ENCODE data around the gene GPC5.

GPC5 gene

GRCh38 chr13:91722267-91722884 is 324.0 kb downstream of the GPC5 start:
- DNase-seq = no peak

- no peak for DNase-seq
These were observed 326.2 kb downstream of the GPC5 start for GRCh38 chr13:91724591-91724990.

GRCh38 chr13:91725646-91726045 is 327.2 kb downstream of the GPC5 start:
- no peak for DNase-seq

- DNase-seq = no peak
These were observed 328.2 kb downstream of the GPC5 start for GRCh38 chr13:91726671-91727070.

- no peak for DNase-seq
These were observed 331.4 kb downstream of the GPC5 start for GRCh38 chr13:91729859-91730258.

GRCh38 chr13:91739751-91740150 is 341.3 kb downstream of the GPC5 start:
- no peak for DNase-seq

- no peak for DNase-seq
These were observed 342.3 kb downstream of the GPC5 start for GRCh38 chr13:91740756-91741155.

GRCh38 chr13:91741925-91742324 is 343.5 kb downstream of the GPC5 start:
- DNase-seq = no peak

GRCh38 chr13:91744284-91744683 is 345.9 kb downstream of the GPC5 start:
- no peak for DNase-seq

GRCh38 chr13:91745967-91746366 is 347.5 kb downstream of the GPC5 start:
- DNase-seq = no peak

- no peak for DNase-seq
These were observed 348.8 kb downstream of the GPC5 start for GRCh38 chr13:91747186-91747585.

- no peak for DNase-seq
These were observed 350.1 kb downstream of the GPC5 start for GRCh38 chr13:91748416-91749089.

GRCh38 chr13:91758724-91759123 is 360.3 kb downstream of the GPC5 start:
- no peak for DNase-seq

- DNase-seq = peak; percentile 2
These were observed 364.5 kb downstream of the GPC5 start for GRCh38 chr13:91762957-91763356.

GRCh38 chr13:91764527-91764926 is 366.1 kb downstream of the GPC5 start:
- DNase-seq = no peak

- DNase-seq = peak; percentile 40
These were observed 369.2 kb downstream of the GPC5 start for GRCh38 chr13:91767651-91768050.

GRCh38 chr13:91768746-91769145 is 370.3 kb downstream of the GPC5 start:
- no peak for DNase-seq

- no peak for DNase-seq
These were observed 372.8 kb downstream of the GPC5 start for GRCh38 chr13:91771229-91771628.

GRCh38 chr13:91773591-91774227 is 375.3 kb downstream of the GPC5 start:
- DNase-seq = no peak

GRCh38 chr13:91774397-91774796 is 376.0 kb downstream of the GPC5 start:
- no peak for DNase-seq

GRCh38 chr13:91776611-91777193 is 378.3 kb downstream of the GPC5 start:
- DNase-seq = no peak

GRCh38 chr13:91778123-91778522 is 379.7 kb downstream of the GPC5 start:
- no peak for DNase-seq

GRCh38 chr13:91781982-91782691 is 383.7 kb downstream of the GPC5 start:
- DNase-seq = peak; percentile 11

All from NCI-H226 (cell line).